IPS-NIHi7 (cell line): ENCODE measurements around the gene ADAMTS10.
A peak's percentile ranks its signal among the peaks of the same experiment; 100 is the strongest.
"Not testable (repeated sequence)": the region's sequence is repeated elsewhere in the genome, so short reads cannot be mapped to it uniquely, and the experiment has no call there.

Source experiments
- DNase-seq: peaks from one replicate; pipeline ENCODE4 v3.0.0; 2012; ENCODE audit warnings: mixed read lengths; ENCODE audit errors: extremely low spot score

Gene ADAMTS10

DNA sequence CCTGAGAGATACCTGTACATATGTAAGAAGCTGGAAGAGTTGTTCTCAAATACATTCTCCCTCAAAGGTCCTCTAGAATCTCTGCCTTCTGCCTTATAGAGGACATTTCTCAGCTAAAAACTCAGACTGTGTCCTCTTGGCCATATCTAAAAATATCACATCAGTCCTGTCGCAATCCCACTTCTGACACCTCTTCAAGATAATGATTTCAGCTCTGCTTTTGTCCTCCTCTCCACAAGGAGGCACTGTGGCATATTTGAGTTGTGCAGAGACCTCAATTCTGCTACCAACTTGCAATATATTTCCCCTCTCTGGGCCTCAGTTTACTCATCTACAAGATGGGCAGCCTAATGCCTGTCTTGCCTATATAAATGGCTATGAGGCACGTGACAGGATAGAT lies 16.6 kb downstream of the ADAMTS10 start:
- DNase-seq: no peak

DNA sequence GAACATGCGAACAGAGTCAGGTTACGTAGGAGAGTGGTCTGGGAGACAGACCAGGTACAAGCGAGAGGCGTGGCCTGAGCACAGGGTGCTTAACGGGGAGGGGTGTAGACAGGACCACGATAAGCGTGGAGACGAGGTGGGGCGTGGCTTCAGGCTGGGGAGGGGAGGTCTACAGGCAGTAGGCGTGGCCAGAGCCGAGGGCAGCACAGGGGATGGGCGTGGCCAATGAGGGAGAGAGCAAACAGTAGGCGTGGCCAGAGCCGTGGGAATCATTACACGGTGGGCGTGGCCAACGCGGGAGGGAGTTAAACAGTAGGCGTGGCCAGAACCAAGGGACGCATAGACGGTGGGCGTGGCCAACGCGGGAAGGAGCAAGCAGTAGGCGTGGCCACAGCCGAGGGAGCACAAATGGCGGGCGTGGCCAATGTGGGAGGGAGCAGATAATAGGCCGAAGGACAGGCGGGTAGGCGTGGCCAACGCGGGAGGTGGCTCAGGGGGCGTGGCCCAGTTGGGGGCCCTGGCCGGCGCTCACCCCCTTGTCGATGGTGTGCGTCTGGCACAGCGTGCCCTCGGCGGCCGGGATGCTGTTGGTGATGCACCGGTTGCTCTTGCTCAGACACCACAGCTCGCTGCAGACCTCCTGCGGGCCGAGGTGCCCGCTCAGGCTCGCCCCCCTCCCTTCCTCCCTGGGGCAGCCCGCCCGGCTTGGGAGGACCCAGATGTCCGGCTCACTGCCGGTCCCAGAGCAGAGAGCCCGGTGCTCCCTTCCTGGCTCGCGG lies 18.1 kb downstream of the ADAMTS10 start:
- DNase-seq: peak; percentile 97

DNA sequence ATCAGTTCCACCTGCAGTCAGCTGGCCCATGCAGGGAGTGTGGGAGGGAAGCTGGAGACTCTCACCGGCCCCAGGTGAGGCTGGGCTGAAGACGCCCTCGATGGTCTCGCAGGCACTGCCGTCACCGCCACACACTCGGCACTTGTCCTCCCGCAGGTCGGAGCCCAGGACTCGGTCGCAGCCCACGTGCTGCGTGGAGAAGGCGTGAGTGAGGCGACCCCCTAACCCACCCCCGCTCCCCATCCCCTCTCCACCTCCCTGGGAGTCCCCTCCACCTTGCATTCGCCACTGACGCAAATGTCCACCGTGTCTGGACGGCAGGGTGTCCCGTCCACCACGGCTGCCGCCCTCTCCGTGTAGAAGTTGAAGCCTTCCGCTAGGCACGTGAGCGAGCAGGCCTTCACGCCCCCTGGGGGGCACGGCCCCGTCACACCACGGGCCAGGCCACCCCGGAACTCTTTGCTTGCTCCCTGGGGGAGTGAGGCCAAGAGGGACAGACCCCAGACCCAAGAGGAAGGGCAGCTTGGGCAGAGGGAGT lies 21.3 kb downstream of the ADAMTS10 start:
- DNase-seq: no peak

DNA sequence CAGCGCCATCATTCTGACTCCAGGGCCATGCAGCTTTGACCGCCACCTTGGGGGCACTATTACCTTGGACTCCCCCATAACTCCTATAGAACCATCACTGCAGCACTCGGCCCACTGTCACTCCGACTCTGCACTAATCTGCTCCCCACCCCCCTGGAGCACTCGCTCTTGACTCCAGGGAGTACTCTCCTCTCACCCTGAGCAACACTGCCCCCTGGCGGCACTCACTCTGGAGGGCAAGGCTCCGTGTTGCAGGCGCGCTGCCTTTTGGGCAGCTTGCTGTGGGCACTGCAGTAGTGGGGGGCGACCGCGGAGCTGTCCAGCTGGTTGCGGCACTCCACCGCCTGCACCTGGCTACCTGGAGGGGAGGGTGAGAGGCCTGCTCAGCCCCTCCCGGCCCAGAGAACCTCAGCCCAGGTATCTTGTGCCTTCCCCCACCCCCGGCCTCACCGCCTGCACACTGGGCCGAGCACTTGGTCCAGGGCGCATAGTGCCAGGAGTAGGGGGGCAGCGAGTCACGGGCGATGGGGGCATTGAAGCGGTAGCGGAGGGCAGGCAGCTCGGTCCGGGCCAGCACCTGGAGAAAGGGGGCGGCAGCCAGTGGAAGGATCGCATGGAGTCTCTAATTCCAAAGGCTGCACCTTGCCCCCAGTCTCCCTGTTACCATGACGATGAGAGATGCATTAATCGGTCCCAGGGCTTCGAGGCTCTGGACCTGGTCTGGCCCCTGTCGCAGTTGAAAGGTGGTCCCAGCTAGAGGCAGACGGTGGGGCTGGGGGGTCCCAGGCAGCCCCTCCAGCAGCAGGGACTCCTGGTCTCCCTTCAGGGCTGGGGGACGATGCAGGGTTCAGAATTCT lies 24.4 kb downstream of the ADAMTS10 start:
- DNase-seq: peak; percentile 80

DNA sequence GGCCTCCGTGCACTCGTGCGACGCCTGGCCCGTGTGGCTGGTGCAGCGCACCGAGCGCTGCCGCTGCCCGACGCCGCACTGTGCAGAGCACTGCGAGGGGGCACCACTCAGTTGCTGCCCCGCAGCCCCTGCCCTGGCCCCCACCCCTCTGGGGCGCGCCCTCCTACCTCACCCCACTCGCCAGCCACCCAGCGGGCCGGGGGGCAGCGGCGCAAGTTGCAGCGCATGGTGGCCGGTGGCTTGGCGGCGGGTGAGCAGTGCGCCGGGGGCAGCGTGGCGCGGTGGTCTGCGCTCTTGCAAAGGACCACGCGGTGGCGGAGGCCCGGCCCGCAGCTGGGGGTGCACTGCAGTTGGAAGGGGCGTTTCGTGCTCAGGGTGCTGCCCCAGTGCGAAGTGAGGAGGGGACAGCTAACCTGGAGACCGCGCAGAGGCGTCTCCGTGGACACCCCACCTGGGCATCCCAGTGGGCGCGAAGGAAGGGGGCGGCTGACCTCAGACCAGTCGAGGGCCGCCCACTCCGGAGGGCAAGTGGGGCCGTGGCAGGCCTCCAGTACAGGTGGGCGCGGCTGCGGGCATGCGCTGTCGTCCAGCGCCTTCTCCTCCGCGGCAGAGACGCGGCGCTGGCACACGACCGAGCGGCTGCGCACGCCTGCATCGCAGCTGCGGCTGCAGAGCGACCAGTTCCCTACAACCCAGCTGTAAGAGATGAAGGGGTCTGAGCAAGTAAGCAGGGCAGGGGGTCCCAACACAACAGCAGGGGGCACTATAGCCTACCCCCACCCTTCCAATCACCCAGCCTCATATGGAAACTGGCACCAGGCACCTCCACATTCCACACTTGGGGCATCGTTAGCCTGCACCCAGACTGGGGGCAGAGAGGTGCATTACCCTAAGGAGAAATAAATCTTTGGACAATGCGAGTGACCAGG lies 25.3 kb downstream of the ADAMTS10 start:
- no peak for DNase-seq

DNA sequence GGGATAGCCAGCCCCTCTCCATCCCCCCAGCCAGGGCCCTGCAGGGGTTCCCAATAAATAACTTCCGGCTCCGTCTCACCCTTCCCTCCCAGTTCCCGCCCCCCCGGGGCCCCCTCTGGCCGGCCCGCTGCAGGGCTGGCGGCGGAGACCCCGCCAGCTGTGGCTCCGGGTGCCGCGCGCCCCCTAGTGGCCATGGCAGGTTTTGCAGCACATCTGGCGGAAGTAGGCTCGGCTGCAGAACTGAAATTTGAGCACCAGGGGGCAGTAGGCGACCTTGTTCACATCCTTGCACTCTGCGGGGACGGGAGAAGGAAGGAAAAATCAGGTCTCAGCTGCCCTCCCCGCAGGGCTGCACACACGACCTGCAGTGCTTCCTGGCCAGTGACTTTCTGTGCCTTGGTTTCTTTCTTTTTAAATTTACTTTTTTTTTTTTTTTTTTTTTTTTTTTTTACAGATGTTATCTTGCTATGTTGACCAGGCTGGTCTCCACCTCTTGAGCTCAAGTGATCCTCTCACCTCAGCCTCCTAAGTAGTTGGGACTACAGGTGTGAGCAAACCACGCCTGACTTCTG lies 29.7 kb downstream of the ADAMTS10 start:
- peak; percentile 76 for DNase-seq

DNA sequence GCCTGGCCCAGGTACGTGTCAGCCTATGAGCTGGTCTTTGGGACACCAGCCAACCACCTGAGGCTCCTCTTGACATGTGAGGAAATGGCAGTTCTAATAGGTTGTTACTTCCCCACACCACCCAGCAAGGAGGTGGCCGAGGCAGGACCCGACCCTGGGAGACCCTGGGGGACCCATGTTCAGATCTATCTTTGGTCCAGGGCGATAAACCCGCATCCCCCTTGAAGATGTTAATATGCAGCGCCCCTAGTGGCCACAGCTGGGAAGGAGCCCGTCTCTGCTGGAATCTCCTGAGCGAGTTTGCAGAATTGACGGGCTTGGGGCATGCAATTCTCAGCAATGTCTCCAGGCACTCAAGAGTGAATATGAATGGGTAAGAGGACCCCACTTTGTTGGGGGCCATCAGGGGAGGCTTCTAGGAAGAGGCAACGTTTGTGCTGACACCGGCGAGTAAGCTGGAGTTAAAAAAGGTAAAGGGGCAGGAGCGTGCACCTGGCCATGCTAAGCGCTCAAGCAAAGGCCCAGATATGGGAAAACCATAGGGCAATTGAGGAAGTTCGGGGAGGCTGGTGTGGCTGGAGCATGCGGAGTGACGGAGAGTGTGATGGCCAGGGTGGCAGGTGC lies 31.8 kb downstream of the ADAMTS10 start:
- DNase-seq: peak; percentile 80

DNA sequence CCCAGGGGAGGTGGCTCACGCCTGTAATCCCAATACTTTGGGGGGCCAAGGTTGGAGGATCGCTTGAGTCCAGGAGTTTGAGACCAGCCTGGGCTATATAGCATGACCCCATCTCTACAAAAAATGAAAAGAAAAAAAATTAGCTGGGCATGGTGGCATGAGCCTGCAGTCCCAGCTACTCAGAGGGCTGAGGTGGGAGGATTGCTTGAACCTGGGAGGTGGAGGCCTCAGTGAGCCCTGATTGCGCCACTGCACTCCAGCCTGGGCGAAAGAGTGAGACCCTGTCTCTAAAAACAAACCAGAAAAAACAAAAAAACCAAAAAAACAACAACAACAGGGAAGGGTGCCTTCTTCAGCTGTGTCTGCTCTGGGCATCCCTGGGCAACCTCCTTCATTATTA lies 32.8 kb downstream of the ADAMTS10 start:
- no peak for DNase-seq

DNA sequence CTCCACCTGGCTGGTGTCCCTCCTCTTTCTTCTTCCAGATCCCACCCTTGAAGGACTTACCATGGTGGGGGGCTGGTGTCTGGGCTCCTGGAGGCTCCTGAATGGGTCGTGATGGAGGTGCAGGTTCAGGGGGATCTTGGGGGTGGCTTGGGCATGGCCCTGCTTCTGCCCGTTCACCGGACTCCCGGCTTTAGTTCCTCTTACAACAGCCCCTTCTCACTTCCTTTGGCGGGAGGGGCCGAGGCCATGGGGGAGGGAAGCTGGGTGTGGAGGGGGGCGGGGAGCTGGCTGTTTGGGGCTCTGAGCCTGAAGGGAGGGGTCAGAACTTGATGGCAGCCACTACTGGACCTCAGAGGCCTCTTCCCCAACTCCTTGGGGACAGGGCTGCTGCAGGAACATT lies 33.3 kb downstream of the ADAMTS10 start, which contains the start of gene MYO1F:
MYO1F (minus strand) TSS at position 196 of the 400 bp plus-strand sequence; CDS start at position 63, 133 bp downstream.
- no peak for DNase-seq

DNA sequence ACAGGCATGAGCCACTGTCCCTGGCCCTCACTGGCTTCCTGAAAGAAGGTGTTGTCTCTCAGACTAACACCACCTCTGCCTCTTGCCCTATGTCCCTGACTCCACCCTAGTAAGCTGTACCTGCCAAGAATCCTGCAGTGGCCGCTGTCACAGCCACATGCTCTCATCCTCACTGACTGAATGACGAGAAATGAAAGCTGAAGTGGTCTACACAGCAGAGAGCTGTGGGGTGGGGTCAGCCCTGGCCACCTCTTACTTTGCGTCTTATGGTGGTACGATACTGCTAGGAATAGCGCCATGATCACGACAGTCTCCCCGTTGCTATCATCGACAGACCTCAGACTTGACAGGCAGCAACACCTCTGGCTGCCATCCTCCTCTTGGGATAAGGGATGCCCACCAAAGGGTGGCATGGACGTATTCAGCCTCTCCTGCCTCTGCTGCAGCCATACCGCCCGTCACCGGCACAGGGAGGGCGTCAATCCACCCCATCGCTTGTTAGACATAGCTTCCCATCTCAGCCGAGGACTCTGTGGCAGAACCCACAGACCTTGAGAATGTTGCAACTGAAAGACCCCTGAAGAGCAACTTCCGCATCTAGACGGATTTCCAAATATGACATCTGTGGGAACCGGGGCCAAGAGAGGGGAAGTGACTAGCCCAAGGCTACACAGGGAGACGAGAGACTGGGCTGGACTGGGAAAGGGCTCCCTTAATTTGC lies 34.1 kb downstream of the ADAMTS10 start:
- no peak for DNase-seq

DNA sequence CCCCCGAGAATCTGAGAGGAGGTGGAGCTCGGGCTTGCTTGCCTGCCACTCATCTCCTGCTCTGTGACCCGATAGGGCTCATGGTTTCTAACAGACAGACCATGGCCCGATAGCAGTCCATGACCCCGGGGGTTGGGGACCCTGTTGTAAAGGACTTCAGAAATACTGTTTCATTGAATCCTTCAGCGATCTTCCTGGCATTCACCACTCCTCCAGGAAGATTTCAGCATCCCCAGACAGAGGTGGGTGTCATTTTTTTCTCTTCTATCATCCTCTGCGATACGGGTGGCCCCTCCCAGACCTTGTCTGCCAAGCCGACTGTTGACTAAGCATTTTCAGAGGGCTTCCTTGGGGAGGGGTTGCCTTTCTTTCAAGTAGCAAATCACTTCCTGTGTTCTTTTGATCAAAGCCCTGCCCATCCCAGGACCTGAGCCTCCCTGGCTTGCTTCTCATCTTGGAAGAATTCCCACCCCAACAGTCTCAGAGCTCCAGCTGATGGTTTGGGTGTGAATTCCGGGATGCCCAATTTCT lies 35.0 kb downstream of the ADAMTS10 start:
- peak; percentile 62 for DNase-seq

DNA sequence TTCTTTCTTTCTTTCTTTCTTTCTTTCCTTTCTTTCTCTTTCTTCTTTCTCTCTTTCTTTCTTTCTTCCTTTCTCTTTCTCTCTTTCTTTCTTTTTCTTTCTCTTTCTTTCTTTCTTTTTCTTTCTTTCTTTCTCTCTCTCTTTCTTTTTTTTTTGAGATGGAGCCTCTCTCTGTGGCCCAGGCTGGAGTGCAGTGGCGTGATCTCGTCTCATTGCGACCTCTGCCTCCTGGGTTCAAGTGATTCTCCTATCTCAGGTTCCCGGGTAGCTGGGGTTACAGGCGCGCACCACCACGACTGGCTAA lies 35.9 kb downstream of the ADAMTS10 start:
- DNase-seq: not testable (repeated sequence)

DNA sequence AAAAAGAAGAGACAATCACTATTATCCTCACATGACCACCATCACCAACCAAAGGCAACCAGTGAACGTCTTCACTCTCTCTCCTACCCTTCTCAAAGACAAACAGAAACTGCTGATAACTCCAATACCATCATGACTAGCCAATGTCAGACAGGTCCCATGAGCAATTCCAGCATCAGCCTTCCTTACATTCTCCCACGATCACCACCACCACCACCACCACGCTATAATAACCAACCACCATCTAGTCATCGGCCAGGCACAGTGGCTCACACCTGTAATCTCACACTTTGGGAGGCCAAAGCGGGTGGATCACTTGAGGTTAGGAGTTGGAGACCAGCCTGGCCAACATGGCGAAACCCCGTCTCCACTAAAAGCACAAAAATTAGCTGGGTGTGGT lies 37.2 kb downstream of the ADAMTS10 start:
- no peak for DNase-seq

DNA sequence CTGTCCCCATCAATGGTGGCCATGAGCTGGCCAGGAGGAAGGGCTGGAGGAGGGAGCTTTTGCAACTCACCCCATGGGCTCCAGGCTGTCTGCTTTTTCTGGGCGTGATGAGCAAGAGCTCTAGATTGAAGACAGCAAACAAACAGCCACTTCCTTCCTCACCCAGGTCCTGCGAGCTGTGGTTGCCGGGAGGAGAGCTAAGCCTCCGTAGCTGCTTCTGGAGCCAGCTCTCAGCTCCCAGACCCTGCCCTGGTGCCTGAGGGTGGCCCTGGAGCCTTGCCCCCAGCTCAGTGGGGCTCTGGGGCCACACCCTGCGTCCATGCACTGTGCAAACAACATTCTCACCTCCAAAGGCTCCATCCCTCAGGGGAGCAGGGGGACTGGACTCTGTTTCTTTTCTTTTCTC lies 39.5 kb downstream of the ADAMTS10 start:
- DNase-seq: no peak

DNA sequence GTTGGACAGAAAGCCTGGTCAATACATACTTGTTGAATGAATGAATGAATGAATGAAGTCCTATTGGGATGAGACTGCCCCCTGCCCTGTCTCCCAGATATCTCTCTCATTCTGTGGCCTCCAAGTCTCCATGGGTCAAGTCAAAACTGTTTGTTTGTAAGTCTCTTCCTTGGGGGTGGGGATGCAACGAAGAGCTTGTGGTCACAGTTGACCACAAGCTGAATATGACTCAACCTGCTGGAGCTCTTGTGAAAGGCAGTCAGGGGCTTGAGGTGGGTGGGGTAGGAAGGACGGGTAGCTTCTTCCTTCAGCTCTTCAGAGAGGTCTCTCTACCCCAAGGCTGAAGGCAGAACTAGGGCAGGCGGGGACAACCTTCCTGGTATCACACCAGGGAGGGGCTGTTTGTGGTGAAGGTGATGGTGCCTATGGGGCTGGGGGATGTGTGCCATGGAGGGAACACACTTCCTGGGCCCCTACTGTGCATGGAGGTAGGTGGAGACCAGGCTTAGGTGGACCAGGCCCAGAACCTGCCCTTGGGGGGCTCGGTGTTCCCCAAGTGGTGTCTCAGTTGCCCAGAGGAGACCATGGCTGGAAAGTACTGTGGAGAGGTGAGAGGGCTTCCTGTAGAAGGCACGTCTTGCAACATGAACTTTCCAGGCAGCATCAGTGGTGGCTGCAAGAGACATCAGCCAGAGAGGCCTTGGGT lies 41.3 kb downstream of the ADAMTS10 start:
- no peak for DNase-seq

DNA sequence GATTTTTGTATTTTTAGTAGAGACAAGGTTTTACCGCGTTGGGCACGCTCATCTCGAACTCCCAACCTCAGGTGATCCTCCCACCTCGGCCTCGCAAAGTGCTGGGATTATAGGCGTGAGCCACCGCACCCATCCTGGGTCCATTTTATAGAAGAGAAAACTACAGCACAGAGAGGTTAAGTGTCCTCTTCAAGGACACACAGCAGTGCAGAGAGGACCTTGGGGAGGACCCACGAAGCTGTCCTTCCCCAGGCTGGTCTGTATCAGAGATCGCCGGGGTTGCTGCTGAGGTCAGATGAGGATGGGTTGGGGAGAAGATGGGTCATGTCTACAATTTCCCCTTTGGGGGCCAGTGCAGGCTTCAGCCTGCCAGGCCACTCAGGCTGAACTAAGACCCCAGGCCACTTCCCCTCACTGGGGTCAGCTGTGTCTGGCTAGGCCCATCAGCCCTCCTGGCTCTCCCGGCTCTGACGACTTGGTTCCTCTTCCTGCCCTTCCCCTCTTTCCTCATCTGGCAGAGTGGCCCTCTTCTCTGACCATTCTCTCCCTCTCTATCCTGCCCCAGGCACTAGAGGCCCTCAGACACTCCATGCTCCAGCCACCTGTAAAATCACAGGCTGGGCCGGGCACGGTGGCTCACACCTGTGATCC lies 42.9 kb downstream of the ADAMTS10 start:
- no peak for DNase-seq

DNA sequence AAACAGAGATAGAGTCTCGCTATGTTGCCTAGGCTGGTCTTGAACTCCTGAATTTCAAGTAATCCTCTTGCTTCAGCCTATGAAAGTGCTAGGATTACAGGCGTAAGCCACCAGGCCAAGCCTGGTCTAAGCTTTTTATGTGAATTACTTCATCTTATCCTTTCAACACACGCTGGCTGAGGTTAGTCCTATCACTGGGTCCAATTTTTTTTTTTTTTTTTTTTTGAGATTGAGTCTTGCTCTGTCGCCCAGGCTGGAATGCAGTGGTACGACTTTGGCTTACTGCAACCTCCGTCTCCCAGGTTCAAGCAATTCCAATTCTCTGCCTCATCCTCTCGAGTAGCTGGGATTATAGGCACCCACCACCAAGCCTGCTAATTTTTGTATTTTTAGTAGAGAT lies 43.7 kb downstream of the ADAMTS10 start:
- DNase-seq: no peak

DNA sequence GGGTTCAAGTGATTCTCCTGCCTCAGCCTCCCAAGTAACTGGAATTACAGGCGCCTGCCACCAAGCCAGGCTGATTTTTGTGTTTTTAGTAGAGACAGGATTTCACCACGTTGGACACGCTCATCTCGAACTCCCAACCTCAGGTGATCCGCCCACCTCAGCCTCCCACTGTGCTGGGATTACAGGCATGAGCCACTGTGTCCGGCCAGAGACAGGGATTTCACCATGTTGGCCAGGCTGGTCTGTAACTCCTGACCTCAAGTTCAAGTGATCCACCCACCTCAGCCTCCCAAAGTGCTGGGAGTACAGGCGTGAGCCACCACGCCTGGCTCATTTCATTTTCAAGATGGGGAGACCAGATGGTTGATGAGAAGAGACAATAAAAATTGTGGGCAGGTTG lies 45.6 kb downstream of the ADAMTS10 start:
- not testable (repeated sequence) for DNase-seq
